Ectodermal cell (in vitro differentiated cells): ENCODE measurements around the gene ABHD14A.

ENCODE experiments used
- H3K27ac ChIP-seq: 2 replicates; pipeline ENCODE4 v1.7.0; 2013; ENCODE audit warnings: mild to moderate bottlenecking, low read depth, low read length; ENCODE audit not compliant: insufficient read depth, poor library complexity, severe bottlenecking
- H3K27me3 ChIP-seq: 2 replicates; pipeline ENCODE4 v1.7.0; 2013; ENCODE audit warnings: mild to moderate bottlenecking, low read length; ENCODE audit not compliant: insufficient read depth, control insufficient read depth, poor library complexity, severe bottlenecking
- H3K36me3 ChIP-seq: one replicate; pipeline ENCODE4 v1.7.0; 2013; ENCODE audit warnings: low read length; ENCODE audit not compliant: control insufficient read depth, insufficient read depth
- H3K4me1 ChIP-seq: one replicate; pipeline ENCODE4 v1.7.0; 2013; ENCODE audit warnings: low read length; ENCODE audit not compliant: control insufficient read depth, insufficient read depth
- H3K4me3 ChIP-seq: 2 replicates; pipeline ENCODE4 v1.7.0; 2013; ENCODE audit warnings: low read depth, low read length, control low read depth; ENCODE audit not compliant: insufficient read depth
- H3K9me3 ChIP-seq: 2 replicates; pipeline ENCODE4 v1.7.0; 2013; ENCODE audit warnings: mild to moderate bottlenecking, low read length, moderate library complexity; ENCODE audit not compliant: control insufficient read depth
- WGBS, 2 experiments: methylation state at CpG; one replicate each; pipeline ENCODE4 v1.1.7; 2013; ENCODE audit warnings: missing lambda C conversion rate in 2 of 2; 5-methylcytosine and 5-hydroxymethylcytosine counted together

ABHD14A gene

GRCh38 chr3:52007291-52007690 is 32.4 kb downstream of the ABHD14A start:
- H3K4me3 ChIP-seq, result no peak overlapping the region
- no peaks in the 10 kb centered on the region for H3K36me3 ChIP-seq
- WGBS, 2 experiments, result 67 to 72% methylated on average over 3 of the region's 4 CpGs
- no peaks in the 10 kb centered on the region for H3K9me3 ChIP-seq
- H3K27ac ChIP-seq, result no peak overlapping the region
- no peaks in the 10 kb centered on the region for H3K27me3 ChIP-seq
- peaks cover 42% of the 10 kb centered on the region for H3K4me1 ChIP-seq

- no peak overlapping the region for H3K4me3 ChIP-seq
- no peaks in the 10 kb centered on the region for H3K27me3 ChIP-seq
- peaks cover 12% of the 10 kb centered on the region for H3K4me1 ChIP-seq
- no peaks in the 10 kb centered on the region for H3K36me3 ChIP-seq
- no peak overlapping the region for H3K27ac ChIP-seq
- no peaks in the 10 kb centered on the region for H3K9me3 ChIP-seq
Observed at GRCh38 chr3:52010431-52010830, 35.6 kb downstream of the ABHD14A start.

- WGBS, 2 experiments, result 90 to 95% methylated on average over 7 of the region's 7 CpGs
- Histone ChIP-seq H3K4me1 (no peaks in the 10 kb centered on the region), H3K27ac (no peak overlapping the region), H3K36me3 (no peaks in the 10 kb centered on the region), H3K9me3 (no peaks in the 10 kb centered on the region), H3K27me3 (no peaks in the 10 kb centered on the region), H3K4me3 (no peak overlapping the region)
Observed at GRCh38 chr3:52012699-52013098, 37.8 kb downstream of the ABHD14A start.

- no peaks in the 10 kb centered on the region for H3K9me3 ChIP-seq
- WGBS, 2 experiments, result 91 to 96% methylated on average over 6 of the region's 6 CpGs
- no peaks in the 10 kb centered on the region for H3K4me1 ChIP-seq
- H3K4me3 ChIP-seq, result no peak overlapping the region
- no peaks in the 10 kb centered on the region for H3K27me3 ChIP-seq
- H3K36me3 ChIP-seq, result no peaks in the 10 kb centered on the region
- no peak overlapping the region for H3K27ac ChIP-seq
Observed at GRCh38 chr3:52013802-52014598, 39.1 kb downstream of the ABHD14A start.

GRCh38 chr3:52014613-52015012 is 39.7 kb downstream of the ABHD14A start:
- H3K27ac ChIP-seq, result no peak overlapping the region
- peaks cover 6% of the 10 kb centered on the region for H3K4me1 ChIP-seq
- H3K27me3 ChIP-seq, result no peaks in the 10 kb centered on the region
- 74 to 75% methylated on average over 8 of the region's 8 CpGs for WGBS, 2 experiments
- H3K4me3 ChIP-seq, result no peak overlapping the region
- H3K9me3 ChIP-seq, result no peaks in the 10 kb centered on the region
- no peaks in the 10 kb centered on the region for H3K36me3 ChIP-seq

GRCh38 chr3:52015438-52016228 is 40.8 kb downstream of the ABHD14A start:
- H3K27me3 ChIP-seq, result no peaks in the 10 kb centered on the region
- H3K4me3 ChIP-seq, result no peak overlapping the region
- H3K36me3 ChIP-seq, result no peaks in the 10 kb centered on the region
- no peak overlapping the region for H3K27ac ChIP-seq
- no peaks in the 10 kb centered on the region for H3K9me3 ChIP-seq
- WGBS, 2 experiments, result 92 to 93% methylated on average over 13 of the region's 13 CpGs
- H3K4me1 ChIP-seq, result peaks cover 9% of the 10 kb centered on the region

- Histone ChIP-seq H3K27ac (no peak overlapping the region), H3K9me3 (no peaks in the 10 kb centered on the region), H3K27me3 (no peaks in the 10 kb centered on the region), H3K36me3 (no peaks in the 10 kb centered on the region), H3K4me3 (no peak overlapping the region), H3K4me1 (peaks cover 15% of the 10 kb centered on the region)
- 92 to 93% methylated on average over 11 of the region's 11 CpGs for WGBS, 2 experiments
Observed at GRCh38 chr3:52017586-52017985, 42.7 kb downstream of the ABHD14A start.

GRCh38 chr3:52018319-52019000 is 43.6 kb downstream of the ABHD14A start:
- no peak overlapping the region for H3K27ac ChIP-seq
- no peaks in the 10 kb centered on the region for H3K36me3 ChIP-seq
- 93 to 94% methylated on average over 21 of the region's 21 CpGs for WGBS, 2 experiments
- H3K27me3 ChIP-seq, result no peaks in the 10 kb centered on the region
- no peaks in the 10 kb centered on the region for H3K9me3 ChIP-seq
- H3K4me1 ChIP-seq, result peaks cover 23% of the 10 kb centered on the region
- H3K4me3 ChIP-seq, result no peak overlapping the region

GRCh38 chr3:52019352-52020080 is 44.7 kb downstream of the ABHD14A start:
- Histone ChIP-seq H3K9me3 (no peaks in the 10 kb centered on the region), H3K4me1 (peaks cover 33% of the 10 kb centered on the region), H3K4me3 (no peak overlapping the region), H3K36me3 (no peaks in the 10 kb centered on the region), H3K27ac (no peak overlapping the region), H3K27me3 (no peaks in the 10 kb centered on the region)
- WGBS, 2 experiments, result 79 to 81% methylated on average over 16 to 17 of the region's 17 CpGs
